IMR-90 (cell line): ENCODE results near the gene TMEM61. TPM values are rescaled to one million over a fixed set of nuclear protein-coding genes. Genes with fewer than 3 reads are reported as not detected.
A peak's percentile ranks its signal among the peaks of the same experiment; 100 is the strongest.

Source experiments
- ATAC-seq: fragments of 200-7000 bp; cut with Tn5 transposase; 2 replicates; pipeline ENCODE4 v1.9.1; 2020; ENCODE audit warnings: low read depth, mild to moderate bottlenecking, moderate library complexity
- BruUV-seq: library from RNA; stranded (reverse); fragments of 400-500 nt; replicated peaks from 2 replicates; lab custom pipeline; 2021; lab: Mats Ljungman, UMichigan
- CTCF ChIA-PET: fragments of 300-600 bp; formaldehyde crosslinking; extraction: SDS; loops from one replicate; lab custom pipeline; 2021; ENCODE audit warnings: antibody characterized with exemption; lab: Yijun Ruan, JAX
- POLR2A ChIA-PET: fragments of 300-600 bp; sonication (Branson Sonifier 250); formaldehyde crosslinking; loops from one replicate; lab custom pipeline; 2022; ENCODE audit warnings: antibody characterized with exemption; ENCODE audit not compliant: unreplicated experiment; lab: Charles Lee
- DNase-seq: peaks from one replicate; pipeline ENCODE4 v3.0.0; 2013
- H2AFZ ChIP-seq: replicated peaks from 2 replicates; pipeline ENCODE3; 2013; ENCODE audit warnings: low read length, mild to moderate bottlenecking; ENCODE audit not compliant: poor library complexity
- H2AK5ac ChIP-seq: 2 replicates; pipeline ENCODE4 v1.6.1; 2013; ENCODE audit warnings: low read depth, low read length, inconsistent platforms
- H2AK9ac ChIP-seq: replicated peaks from 2 replicates; pipeline ENCODE3; 2013; ENCODE audit warnings: mild to moderate bottlenecking, low read depth, low read length, moderate library complexity; ENCODE audit not compliant: poor library complexity
- H2BK120ac ChIP-seq: 2 replicates; pipeline ENCODE4 v1.6.1; 2013; ENCODE audit warnings: low read depth, low read length, inconsistent platforms
- H2BK15ac ChIP-seq: 3 replicates; pipeline ENCODE4 v1.6.1; 2013; ENCODE audit warnings: low read depth, low read length, inconsistent platforms
- H2BK20ac ChIP-seq: 2 replicates; pipeline ENCODE4 v1.6.1; 2013; ENCODE audit warnings: low read depth, mild to moderate bottlenecking, inconsistent platforms, low read length, moderate library complexity
- H2BK5ac ChIP-seq: 2 replicates; pipeline ENCODE4 v1.6.1; 2013; ENCODE audit warnings: mild to moderate bottlenecking, low read depth, low read length, inconsistent platforms; ENCODE audit not compliant: poor library complexity, severe bottlenecking
- H3K14ac ChIP-seq: replicated peaks from 2 replicates; pipeline ENCODE4 v1.6.1; 2013; ENCODE audit warnings: low read depth, low read length, inconsistent platforms
- H3K18ac ChIP-seq: 2 replicates; pipeline ENCODE4 v1.6.1; 2013; ENCODE audit warnings: low read depth, low read length, control low read depth
- H3K23ac ChIP-seq: 2 replicates; pipeline ENCODE4 v1.6.1; 2013; ENCODE audit warnings: low read depth, low read length, inconsistent platforms
- H3K27ac ChIP-seq: 2 replicates; pipeline ENCODE4 v1.5.1; 2013; ENCODE audit warnings: mild to moderate bottlenecking, control low read depth, low read length; ENCODE audit not compliant: insufficient read depth
- H3K27me3 ChIP-seq: 2 replicates; pipeline ENCODE4 v1.6.1; 2013; ENCODE audit warnings: low read length; ENCODE audit not compliant: control insufficient read depth, insufficient read depth
- H3K36me3 ChIP-seq: 2 replicates; pipeline ENCODE4 v1.6.1; 2013; ENCODE audit warnings: low read length, mixed read lengths; ENCODE audit not compliant: control insufficient read depth, insufficient read depth
- H3K4ac ChIP-seq: 2 replicates; pipeline ENCODE4 v1.6.1; 2013; ENCODE audit warnings: low read depth, low read length, inconsistent platforms
- H3K4me1 ChIP-seq: 2 replicates; pipeline ENCODE4 v1.6.1; 2013; ENCODE audit warnings: low read length, mixed read lengths; ENCODE audit not compliant: control insufficient read depth, insufficient read depth
- H3K4me2 ChIP-seq: 2 replicates; pipeline ENCODE4 v1.6.1; 2013; ENCODE audit warnings: low read depth, mild to moderate bottlenecking, control low read depth, low read length, moderate library complexity
- H3K4me3 ChIP-seq: 2 replicates; pipeline ENCODE4 v1.5.1; 2013; ENCODE audit warnings: low read depth, mild to moderate bottlenecking, control low read depth, low read length, moderate library complexity; ENCODE audit not compliant: insufficient read depth
- H3K56ac ChIP-seq: 2 replicates; pipeline ENCODE4 v1.6.1; 2013; ENCODE audit warnings: low read length, inconsistent platforms; ENCODE audit not compliant: insufficient read depth; ENCODE audit errors: extremely low read depth
- H3K79me1 ChIP-seq, 2 experiments: 2 replicates each; pipeline ENCODE4 v1.6.1; 2013; ENCODE audit warnings: low read length in 2 of 2, inconsistent platforms in 1 of 2, low read depth in 1 of 2
- H3K9ac ChIP-seq: 2 replicates; pipeline ENCODE4 v1.6.1; 2013; ENCODE audit warnings: low read depth, low read length, control low read depth
- H3K9me1 ChIP-seq: 2 replicates; pipeline ENCODE4 v1.6.1; 2013; ENCODE audit warnings: low read length, inconsistent platforms; ENCODE audit not compliant: insufficient read depth
- H3K9me3 ChIP-seq: 2 replicates; pipeline ENCODE4 v1.6.1; 2013; ENCODE audit warnings: low read length; ENCODE audit not compliant: control insufficient read depth, insufficient read depth
- H4K20me1 ChIP-seq: 2 replicates; pipeline ENCODE4 v1.6.1; 2013; ENCODE audit warnings: low read length, inconsistent platforms; ENCODE audit not compliant: insufficient read depth
- H4K5ac ChIP-seq: 2 replicates; pipeline ENCODE4 v1.6.1; 2013; ENCODE audit warnings: mild to moderate bottlenecking, low read depth, low read length, control low read depth
- H4K8ac ChIP-seq, 2 experiments: 2 replicates each; pipeline ENCODE4 v1.6.1; 2013; ENCODE audit warnings: low read depth in 2 of 2, low read length in 2 of 2, control low read depth in 1 of 2, inconsistent platforms in 1 of 2
- H4K91ac ChIP-seq: 2 replicates; pipeline ENCODE4 v1.6.1; 2013; ENCODE audit warnings: low read depth, low read length, inconsistent platforms; ENCODE audit not compliant: insufficient read depth
- BHLHE40 ChIP-seq: fragments of 150-350 bp; IDR thresholded peaks from 2 replicates; pipeline ENCODE4 v1.6.1; 2016; ENCODE audit warnings: mild to moderate bottlenecking, low read depth, low read length
- CEBPB ChIP-seq: IDR thresholded peaks from 2 replicates; pipeline ENCODE4 v1.6.1; 2012; ENCODE audit warnings: low read depth, low read length, improper control_type of control experiment
- FOS ChIP-seq: fragments of 150-350 bp; IDR thresholded peaks from 2 replicates; pipeline ENCODE4 v1.6.1; 2016; ENCODE audit warnings: low read depth, low read length
- MAFK ChIP-seq: IDR thresholded peaks from 2 replicates; pipeline ENCODE4 v1.6.1; 2012; ENCODE audit warnings: low read depth, low read length, improper control_type of control experiment
- MAZ ChIP-seq: IDR thresholded peaks from 2 replicates; pipeline ENCODE4 v1.6.1; 2012; ENCODE audit warnings: low read depth, mild to moderate bottlenecking, low read length, improper control_type of control experiment, moderate library complexity, borderline replicate concordance
- MXI1 ChIP-seq: IDR thresholded peaks from 2 replicates; pipeline ENCODE4 v1.6.1; 2012; ENCODE audit warnings: low read depth, mild to moderate bottlenecking, low read length, moderate library complexity, borderline replicate concordance
- NFE2L2 ChIP-seq: fragments of 150-350 bp; IDR thresholded peaks from 2 replicates; pipeline ENCODE4 v1.6.1; 2016; ENCODE audit warnings: low read depth, mild to moderate bottlenecking, low read length
- POLR2A ChIP-seq: IDR thresholded peaks from 2 replicates; pipeline ENCODE4 v1.6.1; 2012; ENCODE audit warnings: mild to moderate bottlenecking, low read depth, low read length
- RAD21 ChIP-seq: IDR thresholded peaks from 2 replicates; pipeline ENCODE4 v1.6.1; 2012; ENCODE audit warnings: low read length, improper control_type of control experiment
- RCOR1 ChIP-seq: IDR thresholded peaks from 2 replicates; pipeline ENCODE4 v1.6.1; 2012; ENCODE audit warnings: mild to moderate bottlenecking, low read length, improper control_type of control experiment; ENCODE audit not compliant: insufficient replicate concordance
- RFX5 ChIP-seq: IDR thresholded peaks from 2 replicates; pipeline ENCODE4 v1.8.0; 2012; ENCODE audit warnings: low read depth, mild to moderate bottlenecking, low read length, moderate library complexity
- SMC3 ChIP-seq: fragments of 150-350 bp; IDR thresholded peaks from 2 replicates; pipeline ENCODE4 v1.6.1; 2016; ENCODE audit warnings: low read depth, mild to moderate bottlenecking, antibody characterized with exemption, low read length, moderate library complexity
- WGBS, 2 experiments: methylation state at CpG; one replicate each; pipeline versions ENCODE4 v1.1.5 to v1.1.7; 2013; ENCODE audit warnings: missing lambda C conversion rate in 2 of 2; ENCODE audit not compliant: insufficient read length in 1 of 2; ENCODE audit errors: extremely low coverage in 2 of 2; 5-methylcytosine and 5-hydroxymethylcytosine counted together
- dilution Hi-C: fragments of 300-500 bp; cut with HindIII; formaldehyde crosslinking; loops from one replicate; pipeline ENCODE4 v1.14.3; 2018; ENCODE audit warnings: low sequenced_read_pairs; ENCODE audit not compliant: unreplicated experiment
- in situ Hi-C: fragments of 300-500 bp; cut with MboI; formaldehyde crosslinking; loops from 3 replicates; pipeline ENCODE4 v1.14.3; 2019; ENCODE audit warnings: low sequenced_read_pairs, inconsistent platforms, mixed read lengths
- intact Hi-C: fragments of 100-400 bp; cut with micrococcal nuclease; formaldehyde crosslinking; loops from 2 replicates; pipeline ENCODE4 v1.10.0; 2022
- polyA plus RNA-seq, 3 experiments: library from polyadenylated mRNA; depleted of rRNA; stranded (reverse); fragments of >200 nt; gene quantifications; 2 replicates each; pipeline ENCODE4 v1.2.3, GENCODE V29; 2012; ENCODE audit warnings: low replicate concordance in 1 of 3
- total RNA-seq: library from RNA; depleted of rRNA; stranded (reverse); fragments of >200 nt; gene quantifications from 2 replicates; pipeline ENCODE4 v1.2.3, GENCODE V29; 2012
- TF ChIP-seq, protein P1 (sequence below): conservative IDR thresholded peaks from 2 replicates; pipeline ENCODE4 v1.5.1; 2012; ENCODE audit warnings: mild to moderate bottlenecking, low read depth, low read length, improper control_type of control experiment
- TF ChIP-seq, protein P2 (sequence below): fragments of 150-350 bp; IDR thresholded peaks from 2 replicates; pipeline ENCODE4 v1.6.1; 2016; ENCODE audit warnings: low read depth, mild to moderate bottlenecking, low read length, moderate library complexity, borderline replicate concordance

The TMEM61 gene
- total and polyA plus RNA-seq, 2 of the 4 experiments (the other 2 are of a cell fraction), result not detected

DNA sequence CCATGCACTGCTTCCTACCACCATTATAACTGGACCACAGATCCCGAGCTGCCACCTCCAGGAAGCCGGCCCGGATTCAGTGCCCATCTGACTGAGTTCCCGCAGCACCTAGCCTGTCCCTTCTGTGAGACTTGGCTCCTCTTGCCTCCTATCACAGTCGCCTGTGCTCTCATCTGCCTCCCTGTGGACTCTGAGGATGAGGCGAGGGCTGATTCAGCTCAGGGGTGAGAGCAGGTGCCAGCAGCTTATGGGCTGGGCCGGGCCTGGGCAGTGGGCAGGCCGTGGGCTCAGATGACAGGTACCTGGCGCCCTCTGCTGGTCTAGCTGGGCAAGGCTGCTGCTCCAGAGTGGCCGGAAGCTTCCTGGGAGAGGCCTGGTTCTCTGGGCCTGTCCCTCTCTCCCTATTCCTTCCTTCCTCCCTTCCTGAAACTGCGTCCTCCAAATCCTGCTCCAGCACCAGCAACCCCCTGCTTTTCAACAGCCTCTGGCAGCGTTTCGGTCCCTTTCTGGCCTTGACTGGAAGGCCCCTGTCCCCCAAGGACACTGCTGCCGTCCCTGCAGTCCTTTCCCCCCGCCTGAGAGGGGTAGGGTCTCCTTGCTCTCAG lies 41.6 kb downstream of the TMEM61 start:
- H2AK5ac ChIP-seq, result 0 out of 2 replicates have a peak overlapping the region, but pooled peaks have one; percentile 39
- H3K18ac ChIP-seq, result no peak overlapping the region
- no peaks in the 10 kb centered on the region for H3K9me1 ChIP-seq
- no peaks in the 10 kb centered on the region for H3K9me3 ChIP-seq
- peak overlapping the region; percentile 27; the same call in 1 of the 2 replicates for H3K9ac ChIP-seq
- 0 out of 2 replicates have a peak overlapping the region, but pooled peaks have one; percentile 55 for H2BK120ac ChIP-seq
- CTCF ChIA-PET, result interaction anchor here (0.6 to 2.1 kb wide), 14 partner anchors 14 to 137 kb away, joined by 3 to 35 read pairs (median 4); no protein-coding TSS in a partner anchor
- H3K36me3 ChIP-seq, result no peaks in the 10 kb centered on the region
- peak overlapping the region; percentile 86 for H4K5ac ChIP-seq
- no peak overlapping the region for H3K23ac ChIP-seq
- peak; percentile 88 for DNase-seq
- H3K79me1 ChIP-seq, result no peaks in the 10 kb centered on the region
- POLR2A ChIA-PET, result no interaction called here
- intact Hi-C loops (loop anchor here (1.0 kb wide), 2 partner anchors 72 to 77 kb away; no protein-coding TSS in a partner anchor), in situ Hi-C loops (no loop called here), dilution Hi-C loops (no loop called here)
- peak; percentile 100 for ATAC-seq
- H2AFZ ChIP-seq, result peak overlapping the region; percentile 97
- H3K27me3 ChIP-seq, result peaks cover 29% of the 10 kb centered on the region
- no peak overlapping the region for H3K27ac ChIP-seq
- WGBS, 2 experiments, result 8% methylated on average over 5 of the region's 15 CpGs; no CpG with 5 or more reads in 1 of the 2 experiments
- no peaks in the 10 kb centered on the region for H3K4me1 ChIP-seq
- no TSS peak for BruUV-seq
- no peak overlapping the region for H3K4me2 ChIP-seq
- H2BK15ac ChIP-seq, result no peak overlapping the region; the same call in 2 of the 3 replicates
- H2BK5ac ChIP-seq, result no peak overlapping the region
- no peak overlapping the region for H4K91ac ChIP-seq
- no peak overlapping the region for H3K14ac ChIP-seq
- peak overlapping the region; percentile 88 to 94 for H4K8ac ChIP-seq
- H4K20me1 ChIP-seq, result no peaks in the 10 kb centered on the region
- H3K56ac ChIP-seq, result no peak overlapping the region
- 0 out of 2 replicates have a peak overlapping the region, but pooled peaks have one; percentile 9 for H2BK20ac ChIP-seq
- H3K4me3 ChIP-seq, result no peak overlapping the region
- peak overlapping the region; percentile 83 for H2AK9ac ChIP-seq
- H3K4ac ChIP-seq, result peak overlapping the region; percentile 84
- TF ChIP-seq RFX5 (no peak), CEBPB (no peak), MAZ (no peak), SMC3 (peak; percentile 86), POLR2A (peak; percentile 40; the same call in 1 of the 2 replicates), MAFK (no peak), NFE2L2 (no peak), RCOR1 (peak; percentile 77), MXI1 (no peak), RAD21 (peak; percentile 87), BHLHE40 (0 out of 2 replicates have a peak, but pooled peaks have one; percentile 7), FOS (no peak)
- TF ChIP-seq, protein P1, sequence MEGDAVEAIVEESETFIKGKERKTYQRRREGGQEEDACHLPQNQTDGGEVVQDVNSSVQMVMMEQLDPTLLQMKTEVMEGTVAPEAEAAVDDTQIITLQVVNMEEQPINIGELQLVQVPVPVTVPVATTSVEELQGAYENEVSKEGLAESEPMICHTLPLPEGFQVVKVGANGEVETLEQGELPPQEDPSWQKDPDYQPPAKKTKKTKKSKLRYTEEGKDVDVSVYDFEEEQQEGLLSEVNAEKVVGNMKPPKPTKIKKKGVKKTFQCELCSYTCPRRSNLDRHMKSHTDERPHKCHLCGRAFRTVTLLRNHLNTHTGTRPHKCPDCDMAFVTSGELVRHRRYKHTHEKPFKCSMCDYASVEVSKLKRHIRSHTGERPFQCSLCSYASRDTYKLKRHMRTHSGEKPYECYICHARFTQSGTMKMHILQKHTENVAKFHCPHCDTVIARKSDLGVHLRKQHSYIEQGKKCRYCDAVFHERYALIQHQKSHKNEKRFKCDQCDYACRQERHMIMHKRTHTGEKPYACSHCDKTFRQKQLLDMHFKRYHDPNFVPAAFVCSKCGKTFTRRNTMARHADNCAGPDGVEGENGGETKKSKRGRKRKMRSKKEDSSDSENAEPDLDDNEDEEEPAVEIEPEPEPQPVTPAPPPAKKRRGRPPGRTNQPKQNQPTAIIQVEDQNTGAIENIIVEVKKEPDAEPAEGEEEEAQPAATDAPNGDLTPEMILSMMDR, result peak; percentile 97
- TF ChIP-seq, protein P2, sequence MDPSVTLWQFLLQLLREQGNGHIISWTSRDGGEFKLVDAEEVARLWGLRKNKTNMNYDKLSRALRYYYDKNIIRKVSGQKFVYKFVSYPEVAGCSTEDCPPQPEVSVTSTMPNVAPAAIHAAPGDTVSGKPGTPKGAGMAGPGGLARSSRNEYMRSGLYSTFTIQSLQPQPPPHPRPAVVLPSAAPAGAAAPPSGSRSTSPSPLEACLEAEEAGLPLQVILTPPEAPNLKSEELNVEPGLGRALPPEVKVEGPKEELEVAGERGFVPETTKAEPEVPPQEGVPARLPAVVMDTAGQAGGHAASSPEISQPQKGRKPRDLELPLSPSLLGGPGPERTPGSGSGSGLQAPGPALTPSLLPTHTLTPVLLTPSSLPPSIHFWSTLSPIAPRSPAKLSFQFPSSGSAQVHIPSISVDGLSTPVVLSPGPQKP, result no peak
